ENCODE results near the gene PILRA. TPM values are rescaled to one million over a fixed set of nuclear protein-coding genes. Genes with fewer than 3 reads are reported as not detected.
A peak's percentile ranks its signal among the peaks of the same experiment; 100 is the strongest.
"Not testable (repeated sequence)": the region's sequence is repeated elsewhere in the genome, so short reads cannot be mapped to it uniquely, and the experiment has no call there.

Gene PILRA
- total RNA-seq, 1 experiment from 2014 or later, result 0.65 TPM

GRCh38 chr7:100446040-100446439 is 72.8 kb downstream of the PILRA start:
- no peak overlapping the region for H3K27ac Mint-ChIP-seq (ENCODE audit: low read depth, unreplicated experiment)
- BruUV-seq (replicated peaks), result no TSS peak
- ChIA-PET POLR2A (interaction anchor here (3.2 kb wide), 1 partner anchor 17 kb away, joined by 17 read pairs; the partner anchor contains the start of genes MEPCE and ZCWPW1), CTCF (interaction anchor here (0.7 to 1.2 kb wide), 3 partner anchors 17 to 259 kb away, joined by 3 read pairs; partner anchors contain the start of gene ZCWPW1)
- intact Hi-C loops (cut with micrococcal nuclease), result no loop called here
- H3K36me3 Mint-ChIP-seq (ENCODE audit: insufficient read depth, unreplicated experiment), result no peaks in the 10 kb centered on the region
- TF ChIP-seq CTCF (IDR thresholded peaks at IDR 0.05; ENCODE audit: unreplicated experiment), result no peak
- DNase-seq (ENCODE audit: unreplicated experiment), result peak; percentile 61
- H3K27me3 Mint-ChIP-seq (ENCODE audit: insufficient read depth, unreplicated experiment), result no peaks in the 10 kb centered on the region
- no peak overlapping the region for H3K4me3 Mint-ChIP-seq (ENCODE audit: unreplicated experiment)
- H3K4me1 Mint-ChIP-seq (ENCODE audit: insufficient read depth, unreplicated experiment), result peaks cover 12% of the 10 kb centered on the region
- H3K9me3 Mint-ChIP-seq (ENCODE audit: unreplicated experiment), result no peaks in the 10 kb centered on the region

GRCh38 chr7:100447363-100447762 is 74.1 kb downstream of the PILRA start:
- CTCF ChIA-PET, result interaction anchor here (0.7 to 1.2 kb wide), 3 partner anchors 89 to 243 kb away, joined by 3 to 4 read pairs (median 3); no protein-coding TSS in a partner anchor
- H3K4me1 Mint-ChIP-seq (ENCODE audit: insufficient read depth, unreplicated experiment), result peaks cover 12% of the 10 kb centered on the region
- BruUV-seq (replicated peaks); H3K4me3 Mint-ChIP-seq (ENCODE audit: unreplicated experiment); H3K9me3 Mint-ChIP-seq (ENCODE audit: unreplicated experiment); DNase-seq (ENCODE audit: unreplicated experiment); H3K27me3 Mint-ChIP-seq (ENCODE audit: insufficient read depth, unreplicated experiment); intact Hi-C loops (cut with micrococcal nuclease); H3K36me3 Mint-ChIP-seq (ENCODE audit: insufficient read depth, unreplicated experiment); H3K27ac Mint-ChIP-seq (ENCODE audit: low read depth, unreplicated experiment): not testable (repeated sequence)
- POLR2A ChIA-PET, result interaction anchor here (0.9 kb wide), 1 partner anchor 11 kb away, joined by 4 read pairs; the partner anchor contains the start of gene PPP1R35

- H3K36me3 Mint-ChIP-seq (ENCODE audit: insufficient read depth, unreplicated experiment), result no peaks in the 10 kb centered on the region
- no peak for TF ChIP-seq CTCF (IDR thresholded peaks at IDR 0.05; ENCODE audit: unreplicated experiment)
- CTCF ChIA-PET, result interaction anchor here (0.5 to 2.3 kb wide), 8 partner anchors 9 to 1349 kb away, joined by 3 to 7 read pairs (median 4); no protein-coding TSS in a partner anchor
- H3K9me3 Mint-ChIP-seq (ENCODE audit: unreplicated experiment), result no peaks in the 10 kb centered on the region
- intact Hi-C loops (cut with micrococcal nuclease), result no loop called here
- H3K27ac Mint-ChIP-seq (ENCODE audit: low read depth, unreplicated experiment), result no peak overlapping the region
- no peaks in the 10 kb centered on the region for H3K27me3 Mint-ChIP-seq (ENCODE audit: insufficient read depth, unreplicated experiment)
- POLR2A ChIA-PET, result interaction anchor here (0.7 to 3.1 kb wide), 4 partner anchors 13 to 33 kb away, joined by 3 to 27 read pairs (median 10); partner anchors contain the start of genes PPP1R35 and ZCWPW1
- no peak for DNase-seq (ENCODE audit: unreplicated experiment)
- no peak overlapping the region for H3K4me3 Mint-ChIP-seq (ENCODE audit: unreplicated experiment)
- H3K4me1 Mint-ChIP-seq (ENCODE audit: insufficient read depth, unreplicated experiment), result peaks cover 9% of the 10 kb centered on the region
- no TSS peak for BruUV-seq (replicated peaks)
Observed at GRCh38 chr7:100449190-100449795, 76.0 kb downstream of the PILRA start.

Other genes starting within 250 kb of the PILRA start
- gene MBLAC1, start 246.5 kb upstream of the PILRA start, total RNA-seq (2022), result 2.5 and 3.2 TPM in 2 replicates
- 76.6 and 87.3 TPM in 2 replicates for gene LAMTOR4, start 224.6 kb upstream of the PILRA start, total RNA-seq (2022)
- 18.0 and 21.7 TPM in 2 replicates for gene TRAPPC14, start 214.8 kb upstream of the PILRA start, total RNA-seq (2022)
- gene GAL3ST4, start 204.9 kb upstream of the PILRA start, total RNA-seq (2022), result 0.17 and 0.26 TPM in 2 replicates
- 0.65 and 1.0 TPM in 2 replicates for gene GPC2, start 196.1 kb upstream of the PILRA start, total RNA-seq (2022)
- 1.1 and 1.5 TPM in 2 replicates for gene STAG3, start 195.6 kb upstream of the PILRA start, total RNA-seq (2022)
- 0.74 TPM in 1 of 2 replicates, not detected in the other for gene PVRIG, start 153.5 kb upstream of the PILRA start, total RNA-seq (2022)
- gene SPDYE3, start 65.8 kb upstream of the PILRA start, total RNA-seq (2022), result not detected in 2 replicates
- gene PILRB, start 15.4 kb upstream of the PILRA start, total RNA-seq (2022), result 39.8 and 56.2 TPM in 2 replicates
- 6.5 and 8.5 TPM in 2 replicates for gene ZCWPW1, start 55.2 kb downstream of the PILRA start, total RNA-seq (2022)
- gene MEPCE, start 56.3 kb downstream of the PILRA start, total RNA-seq (2022), result 42.8 and 59.9 TPM in 2 replicates
- 38.5 and 45.3 TPM in 2 replicates for gene PPP1R35, start 63.0 kb downstream of the PILRA start, total RNA-seq (2022)
- 0.49 and 0.74 TPM in 2 replicates for gene SPACDR, start 90.8 kb downstream of the PILRA start, total RNA-seq (2022)
- 36.0 and 43.8 TPM in 2 replicates for gene TSC22D4, start 105.7 kb downstream of the PILRA start, total RNA-seq (2022)
- gene NYAP1, start 110.4 kb downstream of the PILRA start, total RNA-seq (2022), result 0.21 TPM in 1 of 2 replicates, not detected in the other
- 8.4 and 11.9 TPM in 2 replicates for gene AGFG2, start 165.7 kb downstream of the PILRA start, total RNA-seq (2022)
- gene SAP25, start 200.4 kb downstream of the PILRA start, total RNA-seq (2022), result 1.2 and 2.9 TPM in 2 replicates
- gene LRCH4, start 212.6 kb downstream of the PILRA start, total RNA-seq (2022), result 21.4 and 22.3 TPM in 2 replicates
- gene FBXO24, start 212.8 kb downstream of the PILRA start, total RNA-seq (2022), result 0.37 and 1.1 TPM in 2 replicates
- 2.0 and 3.6 TPM in 2 replicates for gene PCOLCE, start 228.9 kb downstream of the PILRA start, total RNA-seq (2022)
- 5.2 and 7.4 TPM in 2 replicates for gene MOSPD3, start 239.1 kb downstream of the PILRA start, total RNA-seq (2022)

Data from MCF 10A (cell line).